Astrocyte (in vitro differentiated cells and primary cell): Measurements from ENCODE around the gene SRP9. TPM values are rescaled to one million over a fixed set of nuclear protein-coding genes. Genes with fewer than 3 reads are reported as not detected.
"Not testable (repeated sequence)": the region's sequence is repeated elsewhere in the genome, so short reads cannot be mapped to it uniquely, and the experiment has no call there.

Source experiments
- DNase-seq: peaks from one replicate; pipeline ENCODE4 v3.0.0-alpha.2; 2010; ENCODE audit warnings: low read depth
- FAIRE-seq: peaks from 2 replicates; lab custom pipeline; 2011; peaks lifted over from hg19 to GRCh38; lab: Jason Lieb, UNC
- H2AFZ ChIP-seq: 2 replicates; pipeline ENCODE4 v1.6.0; 2012; ENCODE audit warnings: low read depth, low read length, inconsistent platforms
- H3K27ac ChIP-seq: 2 replicates; pipeline ENCODE4 v1.5.1; 2011; ENCODE audit warnings: low read depth, low read length, inconsistent platforms
- H3K27me3 ChIP-seq: 2 replicates; pipeline ENCODE4 v1.6.0; 2011; ENCODE audit warnings: low read length, inconsistent platforms; ENCODE audit not compliant: insufficient read depth
- H3K36me3 ChIP-seq: 2 replicates; pipeline ENCODE4 v1.5.1; 2011; ENCODE audit warnings: low read length, inconsistent platforms; ENCODE audit not compliant: insufficient read depth
- H3K4me1 ChIP-seq: 2 replicates; pipeline ENCODE4 v1.5.1; 2011; ENCODE audit warnings: low read length, inconsistent platforms; ENCODE audit not compliant: insufficient read depth
- H3K4me2 ChIP-seq: 2 replicates; pipeline ENCODE4 v1.6.0; 2012; ENCODE audit warnings: low read length, inconsistent platforms
- H3K4me3 ChIP-seq: 2 replicates; pipeline ENCODE4 v1.5.1; 2011; ENCODE audit warnings: low read depth, mild to moderate bottlenecking, low read length, inconsistent platforms; ENCODE audit not compliant: insufficient read depth
- H3K79me2 ChIP-seq: 2 replicates; pipeline ENCODE4 v1.6.0; 2012; ENCODE audit warnings: mild to moderate bottlenecking, low read length, inconsistent platforms; ENCODE audit not compliant: insufficient read depth
- H3K9ac ChIP-seq: 2 replicates; pipeline ENCODE4 v1.6.0; 2012; ENCODE audit warnings: mild to moderate bottlenecking, low read length, inconsistent platforms
- H3K9me3 ChIP-seq: 2 replicates; pipeline ENCODE4 v1.5.1; 2012; ENCODE audit warnings: low read depth, mild to moderate bottlenecking, low read length, inconsistent platforms; ENCODE audit not compliant: insufficient read depth
- H4K20me1 ChIP-seq: 2 replicates; pipeline ENCODE4 v1.6.0; 2012; ENCODE audit warnings: low read length, inconsistent platforms; ENCODE audit not compliant: insufficient read depth
- H3K27ac Mint-ChIP-seq: one replicate; pipeline ENCODE4 v1.8.0; 2021; ENCODE audit warnings: mild to moderate bottlenecking, mixed read lengths; ENCODE audit not compliant: unreplicated experiment
- H3K27me3 Mint-ChIP-seq: one replicate; pipeline ENCODE4 v1.8.0; 2021; ENCODE audit warnings: low read depth, mixed read lengths; ENCODE audit not compliant: unreplicated experiment
- H3K36me3 Mint-ChIP-seq: one replicate; pipeline ENCODE4 v1.8.0; 2021; ENCODE audit warnings: low read depth, mixed read lengths; ENCODE audit not compliant: unreplicated experiment
- H3K4me1 Mint-ChIP-seq: one replicate; pipeline ENCODE4 v1.8.0; 2021; ENCODE audit warnings: low read depth, mixed read lengths; ENCODE audit not compliant: unreplicated experiment
- H3K4me3 Mint-ChIP-seq: one replicate; pipeline ENCODE4 v1.8.0; 2021; ENCODE audit warnings: mild to moderate bottlenecking, moderate library complexity, mixed read lengths; ENCODE audit not compliant: unreplicated experiment
- H3K9me3 Mint-ChIP-seq: one replicate; pipeline ENCODE4 v1.8.0; 2021; ENCODE audit warnings: mild to moderate bottlenecking, mixed read lengths; ENCODE audit not compliant: unreplicated experiment
- CTCF ChIP-seq: IDR thresholded peaks from 2 replicates; pipeline ENCODE4 v1.5.1; 2011; ENCODE audit warnings: low read depth, mild to moderate bottlenecking, inconsistent platforms, low read length, moderate library complexity; ENCODE audit not compliant: insufficient read depth
- EZH2 ChIP-seq: IDR thresholded peaks from 2 replicates; pipeline ENCODE4 v1.6.1; 2012; ENCODE audit warnings: mild to moderate bottlenecking, low read length, inconsistent platforms; ENCODE audit not compliant: insufficient read depth
- total RNA-seq: library from RNA; stranded (reverse); gene quantifications from 2 replicates; pipeline ENCODE4 v1.2.1, GENCODE V29; 2021

SRP9 gene
- total RNA-seq, 1 donor from 2014 or later = 269 TPM

GRCh38 chr1:225776294-225776693 is 1.3 kb upstream of the SRP9 start:
- no peaks in the 10 kb centered on the region for H3K9me3 Mint-ChIP-seq
- no peaks in the 10 kb centered on the region for H3K36me3 Mint-ChIP-seq
- peaks cover 42% of the 10 kb centered on the region for H3K4me1 Mint-ChIP-seq
- Histone ChIP-seq H3K4me2 (peak overlapping the region; percentile 92), H3K27me3 (no peaks in the 10 kb centered on the region), H3K4me1 (peaks cover 33% of the 10 kb centered on the region), H3K27ac (no peak overlapping the region), H3K36me3 (no peaks in the 10 kb centered on the region), H4K20me1 (peaks cover 14% of the 10 kb centered on the region), H3K4me3 (no peak overlapping the region), H3K9ac (no peak overlapping the region), H2AFZ (no peak overlapping the region), H3K79me2 (peaks cover 36% of the 10 kb centered on the region), H3K9me3 (no peaks in the 10 kb centered on the region)
- FAIRE-seq = no peak
- H3K4me3 Mint-ChIP-seq = no peak overlapping the region
- no peaks in the 10 kb centered on the region for H3K27me3 Mint-ChIP-seq
- H3K27ac Mint-ChIP-seq = no peak overlapping the region
- TF ChIP-seq CTCF (no peak), EZH2 (no peak)
- DNase-seq = no peak

- no peak for TF ChIP-seq EZH2
- TF ChIP-seq CTCF = no peak
- peak overlapping the region; percentile 98 for H3K4me3 ChIP-seq
- H3K36me3 ChIP-seq = no peaks in the 10 kb centered on the region
- peak overlapping the region; percentile 77 for H2AFZ ChIP-seq
- Mint-ChIP-seq H3K36me3 (no peaks in the 10 kb centered on the region), H3K9me3 (no peaks in the 10 kb centered on the region), H3K27ac (no peak overlapping the region), H3K4me3 (no peak overlapping the region), H3K27me3 (no peaks in the 10 kb centered on the region), H3K4me1 (peaks cover 39% of the 10 kb centered on the region)
- H3K27ac ChIP-seq = peak overlapping the region; percentile 42
- peak overlapping the region; percentile 92 for H3K4me2 ChIP-seq
- peaks cover 29% of the 10 kb centered on the region for H3K4me1 ChIP-seq
- H4K20me1 ChIP-seq = peaks cover 20% of the 10 kb centered on the region
- H3K79me2 ChIP-seq = peaks cover 45% of the 10 kb centered on the region
- FAIRE-seq = no peak
- no peaks in the 10 kb centered on the region for H3K27me3 ChIP-seq
- DNase-seq = no peak
- peak overlapping the region; percentile 96 for H3K9ac ChIP-seq
- no peaks in the 10 kb centered on the region for H3K9me3 ChIP-seq
Measured at GRCh38 chr1:225777058-225777582, 506 bp upstream of the SRP9 start.

- Histone ChIP-seq H2AFZ (peak overlapping the region; percentile 69), H3K27me3 (no peaks in the 10 kb centered on the region), H3K36me3 (peaks cover under 1% of the 10 kb centered on the region), H3K4me2 (peak overlapping the region; percentile 92), H3K4me1 (peaks cover 22% of the 10 kb centered on the region), H3K27ac (peak overlapping the region; percentile 95), H3K9me3 (no peaks in the 10 kb centered on the region), H3K9ac (peak overlapping the region; percentile 96), H3K79me2 (peaks cover 56% of the 10 kb centered on the region), H3K4me3 (peak overlapping the region; percentile 98), H4K20me1 (peaks cover 30% of the 10 kb centered on the region)
- Mint-ChIP-seq H3K27me3 (no peaks in the 10 kb centered on the region), H3K4me1 (peaks cover 30% of the 10 kb centered on the region), H3K4me3 (no peak overlapping the region), H3K27ac (no peak overlapping the region), H3K36me3 (no peaks in the 10 kb centered on the region), H3K9me3 (no peaks in the 10 kb centered on the region)
- DNase-seq = no peak
- TF ChIP-seq EZH2 = no peak
- no peak for TF ChIP-seq CTCF
- no peak for FAIRE-seq
Measured at GRCh38 chr1:225778337-225778669, 677 bp downstream of the SRP9 start.

- Histone ChIP-seq H3K4me3 (peak overlapping the region; percentile 98), H4K20me1 (peaks cover 37% of the 10 kb centered on the region), H3K9ac (peak overlapping the region; percentile 96), H3K79me2 (peaks cover 64% of the 10 kb centered on the region), H3K4me1 (peaks cover 17% of the 10 kb centered on the region), H3K4me2 (peak overlapping the region; percentile 92)
- H3K27ac Mint-ChIP-seq, H3K36me3 ChIP-seq, H3K4me3 Mint-ChIP-seq, H3K36me3 Mint-ChIP-seq, H3K27me3 ChIP-seq, H3K27ac ChIP-seq, H2AFZ ChIP-seq, H3K9me3 ChIP-seq, FAIRE-seq, H3K9me3 Mint-ChIP-seq, DNase-seq, H3K27me3 Mint-ChIP-seq: not testable (repeated sequence)
- peaks cover 28% of the 10 kb centered on the region for H3K4me1 Mint-ChIP-seq
Measured at GRCh38 chr1:225779165-225779564, 1.5 kb downstream of the SRP9 start.
